HG02970 (cell line): ENCODE data around the gene ANO2.

Experiments
- ATAC-seq: cut with Tn5 transposase; IDR thresholded peaks from one replicate; pipeline ENCODE4 v1.9.1; 2021; ENCODE audit warnings: mild to moderate bottlenecking, moderate library complexity, moderate number of reproducible peaks; ENCODE audit not compliant: unreplicated experiment, low FRiP score

The ANO2 gene

GRCh38 chr12:5636907-5637306 lies 308.2 kb downstream of the ANO2 start:
- ATAC-seq = no peak

- no peak for ATAC-seq
Observed at GRCh38 chr12:5633106-5633505, 312.0 kb downstream of the ANO2 start.

DNA sequence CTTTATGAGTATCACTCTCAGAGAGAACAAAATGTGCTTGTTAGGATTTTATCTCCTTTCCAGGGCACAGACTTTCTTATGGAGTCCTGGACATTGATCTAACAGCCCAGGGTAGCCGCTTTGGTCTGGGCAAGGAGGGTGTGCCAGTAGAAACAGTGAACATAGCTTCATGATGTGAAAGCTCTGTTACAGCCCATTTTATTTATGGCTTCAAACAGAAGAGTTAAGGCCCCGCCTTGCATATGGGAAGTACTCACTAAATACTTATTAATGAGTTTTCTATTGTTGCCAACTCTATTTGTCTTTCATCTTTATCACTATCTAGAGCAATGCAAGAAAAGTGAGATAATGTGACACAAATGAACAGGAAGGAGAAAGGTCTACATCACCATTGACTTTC lies 312.6 kb downstream of the ANO2 start:
- ATAC-seq = no peak

DNA sequence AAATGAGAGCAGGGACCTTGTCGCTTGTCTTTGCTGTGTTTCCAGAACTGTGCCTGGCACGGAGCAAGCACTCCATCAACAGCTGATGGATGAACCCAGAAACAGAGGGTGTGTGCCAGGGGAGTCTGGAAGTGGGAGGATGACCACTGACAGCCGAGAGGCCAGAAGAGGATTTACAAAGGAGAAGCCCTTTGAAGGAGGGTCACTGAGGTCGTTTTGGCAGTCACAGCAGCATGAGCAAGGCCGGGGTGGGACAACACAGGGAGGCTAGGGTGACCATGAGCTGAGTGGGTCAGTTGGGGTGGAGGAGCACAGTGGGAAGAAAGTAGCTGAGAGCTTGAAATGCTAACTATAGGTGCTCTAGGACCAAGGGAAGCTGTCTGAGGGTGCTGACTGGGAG lies 313.6 kb downstream of the ANO2 start:
- ATAC-seq = no peak

DNA sequence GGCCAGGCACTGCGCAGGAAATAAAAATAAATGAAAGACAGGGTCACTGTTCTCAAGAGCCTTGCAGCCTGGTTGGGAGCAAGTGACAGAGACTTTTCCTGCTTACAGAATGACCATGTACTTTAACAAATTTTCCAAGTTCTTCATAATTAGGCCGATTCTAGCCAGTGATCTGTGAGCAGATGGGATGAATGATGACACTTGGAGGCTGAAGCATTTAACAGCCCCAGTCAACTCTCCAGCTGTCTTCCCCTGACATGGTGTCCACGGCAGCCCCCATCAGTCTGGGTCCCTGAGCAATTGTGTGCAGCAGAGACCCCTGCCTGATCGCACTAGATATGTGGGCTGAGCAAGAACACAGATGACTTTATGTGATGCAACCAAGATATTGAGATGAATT lies 314.3 kb downstream of the ANO2 start:
- no peak for ATAC-seq

DNA sequence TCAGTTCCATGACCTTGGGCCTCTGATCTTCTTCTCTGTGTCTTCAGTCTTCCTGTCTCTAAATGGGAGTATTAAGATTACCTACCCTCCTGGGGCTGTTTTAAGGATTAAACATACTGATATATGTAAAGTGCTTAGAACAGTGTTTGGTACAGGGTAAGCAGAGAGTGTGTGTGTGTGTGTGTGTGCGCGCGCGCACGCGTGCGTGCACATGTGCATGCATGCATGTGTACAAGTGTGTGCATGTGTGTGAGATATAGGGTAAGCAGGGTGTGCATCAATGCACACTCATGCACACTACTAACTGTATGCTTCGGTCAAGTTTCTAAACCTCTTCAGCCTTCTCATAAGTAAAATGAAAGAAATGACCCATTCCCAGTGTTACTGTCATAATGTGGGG lies 316.6 kb downstream of the ANO2 start:
- no peak for ATAC-seq

DNA sequence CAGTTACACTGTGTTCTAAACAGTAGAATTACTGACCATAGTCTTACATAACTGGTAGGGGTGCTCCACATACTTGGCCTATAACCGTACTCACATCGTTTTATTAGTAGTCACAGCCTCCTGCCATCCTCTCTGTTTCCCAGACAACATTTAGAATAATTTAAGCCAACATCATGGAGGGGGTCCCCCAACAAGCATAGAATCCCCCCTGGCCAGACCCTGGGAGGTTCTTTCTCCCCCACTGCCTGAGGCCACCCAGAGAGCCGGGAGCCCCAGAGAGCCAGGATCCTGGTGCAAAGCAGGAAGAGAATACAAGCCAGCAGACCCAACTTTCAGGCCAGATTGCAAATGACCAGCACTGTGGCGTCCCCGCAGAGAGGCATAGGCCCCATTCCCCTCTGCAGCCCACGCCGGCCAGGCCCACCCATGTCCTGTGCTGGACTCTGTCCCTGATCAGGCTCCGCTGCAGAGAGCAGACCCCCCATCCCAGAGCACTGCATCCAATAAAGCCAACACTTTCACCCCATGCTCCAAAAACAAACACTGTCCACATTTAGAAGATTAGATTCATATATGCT lies 317.9 kb downstream of the ANO2 start:
- no peak for ATAC-seq

GRCh38 chr12:5626151-5626550 lies 318.9 kb downstream of the ANO2 start:
- ATAC-seq = no peak

DNA sequence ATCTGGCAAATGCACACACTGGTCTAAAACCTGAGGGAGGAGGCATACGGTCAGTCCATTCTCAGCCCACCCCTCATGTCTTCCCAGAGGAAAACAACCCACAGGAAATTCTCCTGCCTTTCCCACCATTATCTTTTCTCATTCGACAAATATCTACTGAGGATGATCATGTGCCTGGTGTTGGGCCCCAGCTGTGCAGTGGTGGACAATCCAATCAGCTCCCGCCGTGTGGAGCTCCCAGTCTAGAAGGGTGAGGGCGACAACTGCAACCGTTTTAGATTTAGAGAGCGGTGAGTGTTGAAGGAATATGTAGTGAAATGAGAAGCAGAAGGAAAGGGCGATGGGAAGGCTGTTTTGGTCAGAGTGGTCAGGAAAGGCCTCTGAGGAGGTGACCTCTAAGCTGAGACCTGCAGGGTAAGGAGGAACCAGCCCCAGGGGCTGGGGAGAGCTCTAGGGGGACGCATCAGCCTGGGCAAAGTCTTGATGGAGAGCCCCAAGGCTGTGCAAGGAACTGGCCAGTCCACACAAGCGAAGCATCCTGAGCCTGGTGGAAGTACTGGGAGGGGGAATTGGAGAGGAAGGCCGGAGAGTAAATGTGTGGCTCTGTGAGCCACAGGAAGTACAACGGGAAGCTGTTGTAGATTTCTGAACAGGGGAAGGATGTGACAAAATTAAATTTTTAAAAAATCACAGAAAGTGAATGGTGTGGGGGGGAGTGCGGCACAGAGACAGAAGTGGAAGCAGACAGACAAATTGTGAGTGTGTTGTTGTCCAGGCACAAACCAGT lies 320.4 kb downstream of the ANO2 start:
- ATAC-seq = no peak

- ATAC-seq = no peak
Observed at GRCh38 chr12:5623411-5623810, 321.6 kb downstream of the ANO2 start.

GRCh38 chr12:5622280-5622679 lies 322.8 kb downstream of the ANO2 start:
- no peak for ATAC-seq

GRCh38 chr12:5621329-5621728 lies 323.7 kb downstream of the ANO2 start:
- ATAC-seq = no peak

GRCh38 chr12:5620896-5621295 lies 324.2 kb downstream of the ANO2 start:
- no peak for ATAC-seq

- ATAC-seq = no peak
Observed at GRCh38 chr12:5619628-5620027, 325.4 kb downstream of the ANO2 start.

GRCh38 chr12:5616854-5617253 lies 328.2 kb downstream of the ANO2 start:
- no peak for ATAC-seq

DNA sequence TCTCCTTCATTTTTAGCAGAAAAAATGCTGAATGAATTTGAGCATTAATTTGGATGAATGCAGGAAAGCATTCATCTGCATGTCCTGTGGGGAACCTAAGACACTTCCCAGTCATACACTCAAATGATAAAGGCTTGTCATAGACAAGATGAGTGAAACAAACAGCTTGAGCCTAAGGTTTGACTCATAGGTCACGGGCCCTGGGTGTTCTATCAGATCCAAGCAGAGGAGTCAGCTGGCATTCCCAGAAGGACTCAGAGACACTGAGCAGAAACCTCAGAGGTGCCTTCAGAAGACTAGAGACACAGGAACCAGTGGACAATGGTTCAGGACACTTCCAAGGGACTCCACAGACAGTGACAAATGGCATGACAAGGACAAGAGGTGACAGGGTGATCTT lies 329.3 kb downstream of the ANO2 start:
- ATAC-seq = no peak

GRCh38 chr12:5614256-5614655 lies 330.8 kb downstream of the ANO2 start:
- no peak for ATAC-seq

DNA sequence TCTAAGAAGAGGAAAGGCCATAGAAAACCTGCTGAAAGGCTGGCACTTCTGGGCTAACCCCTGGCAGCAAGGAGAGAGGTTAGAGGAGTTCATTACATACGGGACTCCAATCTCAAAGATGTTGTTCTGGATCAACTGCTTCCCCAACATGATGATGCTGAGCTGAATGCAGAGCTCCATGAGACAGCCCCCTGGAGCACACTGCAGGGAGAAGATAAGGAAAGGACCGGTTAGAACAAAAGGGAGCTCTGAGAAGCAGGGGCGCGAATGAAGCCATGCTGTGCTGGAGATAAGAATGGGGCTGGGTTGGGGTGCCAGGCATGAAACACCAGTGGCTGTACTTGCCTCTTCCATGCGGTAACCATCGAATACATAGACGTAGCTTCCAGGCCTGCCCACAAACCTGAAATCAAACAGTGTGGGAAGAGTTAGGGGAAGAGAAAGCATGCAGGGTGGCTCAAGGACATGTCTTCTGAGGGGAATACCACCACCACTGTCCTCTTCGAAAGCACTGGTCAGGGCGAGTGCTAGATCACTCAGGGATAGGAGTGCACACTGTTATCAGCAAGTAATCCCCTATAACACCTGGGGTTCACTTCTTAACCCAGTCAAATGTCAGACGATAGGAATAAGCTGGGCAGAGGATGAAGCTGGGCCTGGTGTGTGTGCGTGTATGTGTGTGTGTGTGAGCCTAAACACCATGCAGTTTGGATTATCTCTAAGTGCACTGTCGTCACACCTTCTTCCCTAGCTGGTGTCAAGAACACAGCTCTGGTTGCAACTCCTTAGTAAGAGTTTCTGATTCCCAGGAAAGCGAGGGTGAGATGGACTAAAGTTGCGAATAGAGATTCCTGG lies 332.3 kb downstream of the ANO2 start:
- ATAC-seq = no peak

DNA sequence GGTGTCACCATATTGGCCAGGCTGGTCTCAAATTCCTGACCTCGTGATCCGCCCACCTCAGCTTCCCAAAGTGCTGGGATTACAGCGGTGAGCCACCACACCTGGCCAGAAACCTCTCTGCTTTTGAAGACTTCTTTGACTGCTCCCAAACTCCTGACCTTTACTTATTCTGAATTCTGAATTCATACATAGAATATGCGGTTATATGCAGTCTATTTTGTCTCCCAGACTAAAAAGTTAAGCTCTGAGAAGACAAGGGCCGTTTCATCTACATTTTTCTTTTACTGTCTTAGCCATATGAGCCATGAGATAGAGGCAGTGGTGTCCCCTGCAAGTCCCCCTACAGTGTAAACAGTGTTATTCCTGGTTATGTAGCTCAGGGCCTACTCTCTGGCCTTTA lies 333.9 kb downstream of the ANO2 start:
- ATAC-seq = no peak

GRCh38 chr12:5599378-5599777 lies 345.7 kb downstream of the ANO2 start:
- no peak for ATAC-seq

DNA sequence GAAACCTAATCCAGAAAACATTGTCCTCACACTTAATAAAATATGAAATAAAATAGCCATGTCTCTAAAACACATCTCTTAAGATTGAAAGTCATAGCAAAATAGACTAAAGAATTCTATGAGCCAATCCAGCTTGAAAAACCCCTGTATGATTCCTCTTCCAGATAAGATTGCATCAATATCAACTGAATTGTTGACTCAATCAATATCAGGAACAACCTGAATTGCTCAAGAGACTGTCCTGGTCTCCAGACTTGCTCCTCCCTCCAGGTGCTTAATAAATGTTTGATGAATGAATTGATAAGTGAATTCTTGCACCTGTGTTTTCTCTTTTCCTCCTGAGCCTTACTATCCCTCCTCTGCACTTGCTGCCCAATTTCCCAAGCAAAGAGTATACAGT lies 351.1 kb downstream of the ANO2 start:
- no peak for ATAC-seq
